IMR-90 (cell line): ENCODE data around the gene GRIFIN. TPM values are rescaled to one million over a fixed set of nuclear protein-coding genes. Genes with fewer than 3 reads are reported as not detected.

Experiments used
- ATAC-seq: fragments of 200-7000 bp; cut with Tn5 transposase; 2 replicates; pipeline ENCODE4 v1.9.1; 2020; ENCODE audit warnings: low read depth, mild to moderate bottlenecking, moderate library complexity
- BruUV-seq: library from RNA; stranded (reverse); fragments of 400-500 nt; replicated peaks from 2 replicates; lab custom pipeline; 2021; lab: Mats Ljungman, UMichigan
- CTCF ChIA-PET: fragments of 300-600 bp; formaldehyde crosslinking; extraction: SDS; loops from one replicate; lab custom pipeline; 2021; ENCODE audit warnings: antibody characterized with exemption; lab: Yijun Ruan, JAX
- POLR2A ChIA-PET: fragments of 300-600 bp; sonication (Branson Sonifier 250); formaldehyde crosslinking; loops from one replicate; lab custom pipeline; 2022; ENCODE audit warnings: antibody characterized with exemption; ENCODE audit not compliant: unreplicated experiment; lab: Charles Lee
- DNase-seq: peaks from one replicate; pipeline ENCODE4 v3.0.0; 2013
- H2AFZ ChIP-seq: replicated peaks from 2 replicates; pipeline ENCODE3; 2013; ENCODE audit warnings: low read length, mild to moderate bottlenecking; ENCODE audit not compliant: poor library complexity
- H2AK5ac ChIP-seq: 2 replicates; pipeline ENCODE4 v1.6.1; 2013; ENCODE audit warnings: low read depth, low read length, inconsistent platforms
- H2AK9ac ChIP-seq: replicated peaks from 2 replicates; pipeline ENCODE3; 2013; ENCODE audit warnings: mild to moderate bottlenecking, low read depth, low read length, moderate library complexity; ENCODE audit not compliant: poor library complexity
- H2BK120ac ChIP-seq: 2 replicates; pipeline ENCODE4 v1.6.1; 2013; ENCODE audit warnings: low read depth, low read length, inconsistent platforms
- H2BK15ac ChIP-seq: 3 replicates; pipeline ENCODE4 v1.6.1; 2013; ENCODE audit warnings: low read depth, low read length, inconsistent platforms
- H2BK20ac ChIP-seq: 2 replicates; pipeline ENCODE4 v1.6.1; 2013; ENCODE audit warnings: low read depth, mild to moderate bottlenecking, inconsistent platforms, low read length, moderate library complexity
- H2BK5ac ChIP-seq: 2 replicates; pipeline ENCODE4 v1.6.1; 2013; ENCODE audit warnings: mild to moderate bottlenecking, low read depth, low read length, inconsistent platforms; ENCODE audit not compliant: poor library complexity, severe bottlenecking
- H3K14ac ChIP-seq: replicated peaks from 2 replicates; pipeline ENCODE4 v1.6.1; 2013; ENCODE audit warnings: low read depth, low read length, inconsistent platforms
- H3K18ac ChIP-seq: 2 replicates; pipeline ENCODE4 v1.6.1; 2013; ENCODE audit warnings: low read depth, low read length, control low read depth
- H3K23ac ChIP-seq: 2 replicates; pipeline ENCODE4 v1.6.1; 2013; ENCODE audit warnings: low read depth, low read length, inconsistent platforms
- H3K27ac ChIP-seq: 2 replicates; pipeline ENCODE4 v1.5.1; 2013; ENCODE audit warnings: mild to moderate bottlenecking, control low read depth, low read length; ENCODE audit not compliant: insufficient read depth
- H3K27me3 ChIP-seq: 2 replicates; pipeline ENCODE4 v1.6.1; 2013; ENCODE audit warnings: low read length; ENCODE audit not compliant: control insufficient read depth, insufficient read depth
- H3K36me3 ChIP-seq: 2 replicates; pipeline ENCODE4 v1.6.1; 2013; ENCODE audit warnings: low read length, mixed read lengths; ENCODE audit not compliant: control insufficient read depth, insufficient read depth
- H3K4ac ChIP-seq: 2 replicates; pipeline ENCODE4 v1.6.1; 2013; ENCODE audit warnings: low read depth, low read length, inconsistent platforms
- H3K4me1 ChIP-seq: 2 replicates; pipeline ENCODE4 v1.6.1; 2013; ENCODE audit warnings: low read length, mixed read lengths; ENCODE audit not compliant: control insufficient read depth, insufficient read depth
- H3K4me2 ChIP-seq: 2 replicates; pipeline ENCODE4 v1.6.1; 2013; ENCODE audit warnings: low read depth, mild to moderate bottlenecking, control low read depth, low read length, moderate library complexity
- H3K4me3 ChIP-seq: 2 replicates; pipeline ENCODE4 v1.5.1; 2013; ENCODE audit warnings: low read depth, mild to moderate bottlenecking, control low read depth, low read length, moderate library complexity; ENCODE audit not compliant: insufficient read depth
- H3K56ac ChIP-seq: 2 replicates; pipeline ENCODE4 v1.6.1; 2013; ENCODE audit warnings: low read length, inconsistent platforms; ENCODE audit not compliant: insufficient read depth; ENCODE audit errors: extremely low read depth
- H3K79me1 ChIP-seq, 2 experiments: 2 replicates each; pipeline ENCODE4 v1.6.1; 2013; ENCODE audit warnings: low read length in 2 of 2, inconsistent platforms in 1 of 2, low read depth in 1 of 2
- H3K9ac ChIP-seq: 2 replicates; pipeline ENCODE4 v1.6.1; 2013; ENCODE audit warnings: low read depth, low read length, control low read depth
- H3K9me1 ChIP-seq: 2 replicates; pipeline ENCODE4 v1.6.1; 2013; ENCODE audit warnings: low read length, inconsistent platforms; ENCODE audit not compliant: insufficient read depth
- H3K9me3 ChIP-seq: 2 replicates; pipeline ENCODE4 v1.6.1; 2013; ENCODE audit warnings: low read length; ENCODE audit not compliant: control insufficient read depth, insufficient read depth
- H4K20me1 ChIP-seq: 2 replicates; pipeline ENCODE4 v1.6.1; 2013; ENCODE audit warnings: low read length, inconsistent platforms; ENCODE audit not compliant: insufficient read depth
- H4K5ac ChIP-seq: 2 replicates; pipeline ENCODE4 v1.6.1; 2013; ENCODE audit warnings: mild to moderate bottlenecking, low read depth, low read length, control low read depth
- H4K8ac ChIP-seq, 2 experiments: 2 replicates each; pipeline ENCODE4 v1.6.1; 2013; ENCODE audit warnings: low read depth in 2 of 2, low read length in 2 of 2, control low read depth in 1 of 2, inconsistent platforms in 1 of 2
- H4K91ac ChIP-seq: 2 replicates; pipeline ENCODE4 v1.6.1; 2013; ENCODE audit warnings: low read depth, low read length, inconsistent platforms; ENCODE audit not compliant: insufficient read depth
- FOS ChIP-seq: fragments of 150-350 bp; IDR thresholded peaks from 2 replicates; pipeline ENCODE4 v1.6.1; 2016; ENCODE audit warnings: low read depth, low read length
- RCOR1 ChIP-seq: IDR thresholded peaks from 2 replicates; pipeline ENCODE4 v1.6.1; 2012; ENCODE audit warnings: mild to moderate bottlenecking, low read length, improper control_type of control experiment; ENCODE audit not compliant: insufficient replicate concordance
- whole genome bisulfite sequencing, 2 experiments: methylation state at CpG; one replicate each; pipeline versions ENCODE4 v1.1.5 to v1.1.7; 2013; ENCODE audit warnings: missing lambda C conversion rate in 2 of 2; ENCODE audit not compliant: insufficient read length in 1 of 2; ENCODE audit errors: extremely low coverage in 2 of 2; 5-methylcytosine and 5-hydroxymethylcytosine counted together
- dilution Hi-C: fragments of 300-500 bp; cut with HindIII; formaldehyde crosslinking; loops from one replicate; pipeline ENCODE4 v1.14.3; 2018; ENCODE audit warnings: low sequenced_read_pairs; ENCODE audit not compliant: unreplicated experiment
- in situ Hi-C: fragments of 300-500 bp; cut with MboI; formaldehyde crosslinking; loops from 3 replicates; pipeline ENCODE4 v1.14.3; 2019; ENCODE audit warnings: low sequenced_read_pairs, inconsistent platforms, mixed read lengths
- intact Hi-C: fragments of 100-400 bp; cut with micrococcal nuclease; formaldehyde crosslinking; loops from 2 replicates; pipeline ENCODE4 v1.10.0; 2022
- polyA plus RNA-seq, 3 experiments: library from polyadenylated mRNA; depleted of rRNA; stranded (reverse); fragments of >200 nt; gene quantifications; 2 replicates each; pipeline ENCODE4 v1.2.3, GENCODE V29; 2012; ENCODE audit warnings: low replicate concordance in 1 of 3
- total RNA-seq: library from RNA; depleted of rRNA; stranded (reverse); fragments of >200 nt; gene quantifications from 2 replicates; pipeline ENCODE4 v1.2.3, GENCODE V29; 2012

GRIFIN gene
- total and polyA plus RNA-seq, 2 of the 4 experiments (the other 2 are of a cell fraction) = not detected

- no peak for DNase-seq
- intact Hi-C loops = loop anchor here (10.0 kb wide), 2 partner anchors 165 to 675 kb away; no protein-coding TSS in a partner anchor
- Histone ChIP-seq H3K4ac (no peak overlapping the region), H3K9me3 (peaks cover 5% of the 10 kb centered on the region; the same call in 1 of the 2 replicates), H3K79me1 (no peaks in the 10 kb centered on the region), H2BK15ac (no peak overlapping the region), H3K23ac (no peak overlapping the region), H3K36me3 (no peaks in the 10 kb centered on the region), H4K8ac (no peak overlapping the region), H3K14ac (no peak overlapping the region), H3K56ac (no peak overlapping the region), H3K4me3 (no peak overlapping the region), H4K5ac (no peak overlapping the region), H4K91ac (no peak overlapping the region), H3K9me1 (no peaks in the 10 kb centered on the region), H3K27ac (no peak overlapping the region), H2AFZ (peak overlapping the region; percentile 11), H2BK20ac (no peak overlapping the region), H2BK5ac (no peak overlapping the region), H2BK120ac (no peak overlapping the region), H2AK9ac (peak overlapping the region; percentile 42), H3K27me3 (peaks cover 13% of the 10 kb centered on the region; the same call in 1 of the 2 replicates), H2AK5ac (no peak overlapping the region), H3K4me1 (no peaks in the 10 kb centered on the region), H3K4me2 (no peak overlapping the region), H3K9ac (no peak overlapping the region), H3K18ac (no peak overlapping the region), H4K20me1 (no peaks in the 10 kb centered on the region)
- ChIA-PET CTCF (interaction anchor here (1.0 to 1.2 kb wide), 2 partner anchors 8 to 92 kb away, joined by 3 to 4 read pairs; no protein-coding TSS in a partner anchor), POLR2A (interaction anchor here (0.5 kb wide), 1 partner anchor 145 kb away, joined by 3 read pairs; no protein-coding TSS in a partner anchor)
- in situ Hi-C loops = no loop called here
- dilution Hi-C loops = no loop called here
- 87% methylated on average over 8 of the region's 16 CpGs; no CpG with 5 or more reads in 1 of the 2 experiments for WGBS, 2 experiments
- no peak for ATAC-seq
- TF ChIP-seq RCOR1 (peak; percentile 40), FOS (no peak)
- BruUV-seq = no TSS peak
Measured at GRCh38 chr7:2479276-2480069, 3.3 kb upstream of the GRIFIN start.
